Fibroblast of lung (primary cell): ENCODE data around the gene MRPL38.

Source experiments
- CTCF ChIP-seq, 2 donors: IDR thresholded peaks in 1 of 2; conservative IDR thresholded peaks in 1 of 2; 1 replicate in 1 of 2; 2 replicates in 1 of 2; pipeline ENCODE4 v1.5.1; 2011 to 2012; ENCODE audit warnings: low read length in 2 of 2, control low read depth in 1 of 2, inconsistent platforms in 1 of 2, low read depth in 1 of 2, mild to moderate bottlenecking in 1 of 2
- EZH2 ChIP-seq: IDR thresholded peaks from 2 replicates; pipeline ENCODE4 v1.5.1; 2012; ENCODE audit warnings: low read length, control low read depth, mild to moderate bottlenecking; ENCODE audit errors: missing control alignments

DNA sequence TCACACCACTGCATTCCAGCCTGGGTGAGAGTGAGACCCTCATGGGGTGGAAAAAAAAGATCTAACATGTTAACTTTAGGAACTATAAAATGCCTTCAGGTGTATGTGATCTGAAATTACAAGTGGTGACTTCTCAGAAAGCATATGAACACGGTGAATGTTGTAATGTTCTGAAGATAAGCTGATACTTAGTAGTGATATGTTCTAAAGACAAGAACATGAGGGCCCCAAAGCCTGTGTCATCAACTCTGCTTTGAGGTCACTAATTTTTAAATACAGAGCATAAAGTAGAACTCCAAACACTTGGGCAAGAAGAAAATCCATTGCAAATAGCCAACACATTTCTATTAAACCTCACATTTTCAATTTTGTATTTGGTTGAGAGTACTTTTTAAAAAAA lies 38.8 kb upstream of the MRPL38 start:
- no peak for TF ChIP-seq CTCF (conservative IDR thresholded peaks at IDR 0.05 in 1 of 2, IDR thresholded peaks at IDR 0.05 in 1 of 2; ENCODE audit: low read depth in 1 of 2, low read length in 2 of 2)
- TF ChIP-seq EZH2, result no peak
